Neuron (in vitro differentiated cells): ENCODE measurements around the gene ASB1.

Source experiments
- H2AFZ ChIP-seq: one replicate; pipeline ENCODE4 v1.6.1; 2013; ENCODE audit warnings: low read depth, mild to moderate bottlenecking, inconsistent platforms, low read length, moderate library complexity
- H3K27me3 ChIP-seq: one replicate; pipeline ENCODE4 v1.6.1; 2013; ENCODE audit warnings: low read length; ENCODE audit not compliant: insufficient read depth
- H3K36me3 ChIP-seq: one replicate; pipeline ENCODE4 v1.6.1; 2013; ENCODE audit warnings: low read length; ENCODE audit not compliant: insufficient read depth
- H3K4me1 ChIP-seq: one replicate; pipeline ENCODE4 v1.6.1; 2013; ENCODE audit warnings: low read length; ENCODE audit not compliant: insufficient read depth
- H3K4me3 ChIP-seq: 2 replicates; pipeline ENCODE4 v1.5.1; 2013; ENCODE audit warnings: mild to moderate bottlenecking, low read length, moderate library complexity
- H3K9me3 ChIP-seq: one replicate; pipeline ENCODE4 v1.6.1; 2013; ENCODE audit warnings: low read length

Gene ASB1

GRCh38 chr2:238493880-238494572, 67.3 kb downstream of the ASB1 start:
- no peaks in the 10 kb centered on the region for H3K36me3 ChIP-seq
- no peaks in the 10 kb centered on the region for H3K9me3 ChIP-seq
- no peak overlapping the region for H3K4me3 ChIP-seq
- H3K4me1 ChIP-seq, result peaks cover 28% of the 10 kb centered on the region
- H3K27me3 ChIP-seq, result no peaks in the 10 kb centered on the region
- no peak overlapping the region for H2AFZ ChIP-seq

GRCh38 chr2:238494573-238494961, 67.8 kb downstream of the ASB1 start:
- H3K4me3 ChIP-seq, result no peak overlapping the region
- H3K27me3 ChIP-seq, result no peaks in the 10 kb centered on the region

GRCh38 chr2:238495422-238495821, 68.7 kb downstream of the ASB1 start:
- no peaks in the 10 kb centered on the region for H3K9me3 ChIP-seq

More at GRCh38 chr2:238494573-238494961, 67.8 kb downstream of the ASB1 start:
- Histone ChIP-seq H3K9me3 (no peaks in the 10 kb centered on the region), H3K4me1 (peaks cover 28% of the 10 kb centered on the region), H3K36me3 (no peaks in the 10 kb centered on the region), H2AFZ (no peak overlapping the region)

GRCh38 chr2:238496756-238497609, 70.3 kb downstream of the ASB1 start:
- no peaks in the 10 kb centered on the region for H3K27me3 ChIP-seq
- H3K36me3 ChIP-seq, result no peaks in the 10 kb centered on the region
- H3K4me3 ChIP-seq, result no peak overlapping the region
- H3K4me1 ChIP-seq, result peaks cover 19% of the 10 kb centered on the region
- no peaks in the 10 kb centered on the region for H3K9me3 ChIP-seq
- H2AFZ ChIP-seq, result no peak overlapping the region

More at GRCh38 chr2:238495422-238495821, 68.7 kb downstream of the ASB1 start:
- Histone ChIP-seq H3K27me3 (no peaks in the 10 kb centered on the region), H3K4me1 (peaks cover 28% of the 10 kb centered on the region), H3K4me3 (no peak overlapping the region), H3K36me3 (no peaks in the 10 kb centered on the region), H2AFZ (no peak overlapping the region)

GRCh38 chr2:238497610-238498005, 70.9 kb downstream of the ASB1 start:
- H3K27me3 ChIP-seq, result no peaks in the 10 kb centered on the region
- H3K4me3 ChIP-seq, result no peak overlapping the region
- no peak overlapping the region for H2AFZ ChIP-seq
- no peaks in the 10 kb centered on the region for H3K9me3 ChIP-seq
- peaks cover 13% of the 10 kb centered on the region for H3K4me1 ChIP-seq
- H3K36me3 ChIP-seq, result no peaks in the 10 kb centered on the region

GRCh38 chr2:238498188-238498587, 71.5 kb downstream of the ASB1 start:
- H3K4me3 ChIP-seq, result no peak overlapping the region
- H3K36me3 ChIP-seq, result no peaks in the 10 kb centered on the region
- no peak overlapping the region for H2AFZ ChIP-seq
- peaks cover 7% of the 10 kb centered on the region for H3K4me1 ChIP-seq
- H3K9me3 ChIP-seq, result no peaks in the 10 kb centered on the region
- H3K27me3 ChIP-seq, result no peaks in the 10 kb centered on the region

- H3K4me1 ChIP-seq, result peaks cover 6% of the 10 kb centered on the region
- no peaks in the 10 kb centered on the region for H3K9me3 ChIP-seq
- H2AFZ ChIP-seq, result no peak overlapping the region
- no peaks in the 10 kb centered on the region for H3K36me3 ChIP-seq
- no peaks in the 10 kb centered on the region for H3K27me3 ChIP-seq
- H3K4me3 ChIP-seq, result no peak overlapping the region
Observed at GRCh38 chr2:238498691-238499295, 72.1 kb downstream of the ASB1 start.

- peaks cover under 1% of the 10 kb centered on the region for H3K9me3 ChIP-seq
- H3K27me3 ChIP-seq, result no peaks in the 10 kb centered on the region
- no peaks in the 10 kb centered on the region for H3K36me3 ChIP-seq
- H3K4me1 ChIP-seq, result peaks cover 2% of the 10 kb centered on the region
- no peak overlapping the region for H2AFZ ChIP-seq
- H3K4me3 ChIP-seq, result no peak overlapping the region
Observed at GRCh38 chr2:238499731-238500580, 73.2 kb downstream of the ASB1 start.

GRCh38 chr2:238501311-238501710, 74.6 kb downstream of the ASB1 start:
- Histone ChIP-seq H3K36me3 (no peaks in the 10 kb centered on the region), H2AFZ (no peak overlapping the region), H3K4me3 (no peak overlapping the region), H3K27me3 (no peaks in the 10 kb centered on the region), H3K9me3 (peaks cover 4% of the 10 kb centered on the region), H3K4me1 (peaks cover 2% of the 10 kb centered on the region)
